H1 (cell line): ENCODE measurements around the gene TRAPPC8. TPM values are rescaled to one million over a fixed set of nuclear protein-coding genes. Genes with fewer than 3 reads are reported as not detected.

Experiments used
- CTCF ChIA-PET: fragments of 300-600 bp; sonication (Branson Sonifier 250); formaldehyde crosslinking; loops from one replicate; lab custom pipeline; 2021; ENCODE audit not compliant: partially characterized antibody; lab: Charles Lee
- POLR2A ChIA-PET: fragments of 300-600 bp; sonication (Branson Sonifier 250); formaldehyde crosslinking; loops from one replicate; lab custom pipeline; 2021; ENCODE audit warnings: inconsistent platforms; ENCODE audit not compliant: partially characterized antibody; lab: Charles Lee
- DNase-seq, 2 experiments: peaks; one replicate each; pipeline versions ENCODE4 v3.0.0 to v3.0.0-alpha.2; 2010 to 2022; ENCODE audit warnings: low spot score in 2 of 2, low read depth in 1 of 2, mixed read lengths in 1 of 2
- FAIRE-seq: peaks from 2 replicates; lab custom pipeline; 2011; peaks lifted over from hg19 to GRCh38; lab: Jason Lieb, UNC
- H2AFZ ChIP-seq: 2 replicates; pipeline ENCODE4 v1.8.1; 2012; ENCODE audit warnings: low read length, inconsistent platforms
- H2AK5ac ChIP-seq: 2 replicates; pipeline ENCODE4 v1.6.1; 2013; ENCODE audit warnings: low read depth, low read length
- H2BK120ac ChIP-seq: replicated peaks from 2 replicates; pipeline ENCODE3; 2013; ENCODE audit warnings: low read depth, low read length, inconsistent platforms
- H2BK12ac ChIP-seq: 2 replicates; pipeline ENCODE4 v1.6.1; 2013; ENCODE audit warnings: low read depth, low read length
- H2BK15ac ChIP-seq: 2 replicates; pipeline ENCODE4 v1.6.1; 2013; ENCODE audit warnings: low read length
- H2BK20ac ChIP-seq: 2 replicates; pipeline ENCODE4 v1.6.1; 2013; ENCODE audit warnings: low read length
- H2BK5ac ChIP-seq: 2 replicates; pipeline ENCODE4 v1.6.1; 2013; ENCODE audit warnings: low read depth, low read length
- H3K14ac ChIP-seq: 2 replicates; pipeline ENCODE4 v1.6.1; 2013; ENCODE audit warnings: inconsistent platforms; ENCODE audit not compliant: insufficient read length
- H3K18ac ChIP-seq: 2 replicates; pipeline ENCODE4 v1.6.1; 2013; ENCODE audit warnings: low read length; ENCODE audit errors: extremely low read depth
- H3K23ac ChIP-seq: 2 replicates; pipeline ENCODE4 v1.6.1; 2013; ENCODE audit warnings: inconsistent platforms; ENCODE audit not compliant: insufficient read length
- H3K23me2 ChIP-seq: 2 replicates; pipeline ENCODE4 v1.6.1; 2013; ENCODE audit warnings: low read depth, low read length
- H3K27ac ChIP-seq: 2 replicates; pipeline ENCODE4 v1.6.1; 2011; ENCODE audit warnings: low read depth, low read length, inconsistent platforms
- H3K27me3 ChIP-seq, 4 experiments: replicated peaks in 1 of 4; 1 replicate in 1 of 4; 2 replicates in 3 of 4; pipeline versions ENCODE4 v1.6.1 to v1.8.1; 2011 to 2013; ENCODE audit warnings: low read length in 3 of 4, mild to moderate bottlenecking in 3 of 4, inconsistent platforms in 2 of 4, mixed read lengths in 2 of 4, moderate library complexity in 1 of 4; ENCODE audit not compliant: control insufficient read depth in 3 of 4, insufficient read depth in 3 of 4; ENCODE audit errors: extremely low read depth in 1 of 4
- H3K36me3 ChIP-seq, 4 experiments: 2 replicates each; pipeline versions ENCODE4 v1.6.1 to v1.8.1; 2011 to 2013; ENCODE audit warnings: mild to moderate bottlenecking in 4 of 4, low read length in 3 of 4, moderate library complexity in 2 of 4, control low read depth in 1 of 4, inconsistent platforms in 1 of 4; ENCODE audit not compliant: insufficient read depth in 4 of 4, control insufficient read depth in 2 of 4
- H3K4ac ChIP-seq: replicated peaks from 2 replicates; pipeline ENCODE3; 2013; ENCODE audit warnings: low read length, low read depth, mixed read lengths, inconsistent platforms; ENCODE audit not compliant: insufficient read length
- H3K4me1 ChIP-seq, 4 experiments: replicated peaks in 1 of 4; 1 replicate in 1 of 4; 2 replicates in 3 of 4; pipeline versions ENCODE4 v1.6.1 to v1.8.1; 2011 to 2013; ENCODE audit warnings: low read length in 3 of 4, inconsistent platforms in 2 of 4, mixed read lengths in 1 of 4; ENCODE audit not compliant: insufficient read depth in 4 of 4, control insufficient read depth in 3 of 4
- H3K4me2 ChIP-seq, 2 experiments: 2 replicates each; pipeline versions ENCODE4 v1.6.1 to v1.8.1; 2011 to 2013; ENCODE audit warnings: low read depth in 2 of 2, low read length in 2 of 2, control low read depth in 1 of 2, inconsistent platforms in 1 of 2, mild to moderate bottlenecking in 1 of 2; ENCODE audit not compliant: insufficient read depth in 1 of 2
- H3K4me3 ChIP-seq, 4 experiments: fragments of 200-600, 300-600 bp in 1 of 4; sonication (generic), shearing (Covaris generic), sonication (Bioruptor Twin) in 1 of 4; 2 replicates each; pipeline versions ENCODE4 v1.5.1 to v1.8.1; 2011 to 2016; ENCODE audit warnings: low read length in 4 of 4, low read depth in 3 of 4, control low read depth in 2 of 4, inconsistent platforms in 2 of 4, mild to moderate bottlenecking in 2 of 4, mixed read lengths in 1 of 4, moderate library complexity in 1 of 4; ENCODE audit not compliant: insufficient read depth in 2 of 4; ENCODE audit errors: extremely low read depth in 1 of 4
- H3K56ac ChIP-seq: replicated peaks from 2 replicates; pipeline ENCODE3; 2013; ENCODE audit warnings: low read depth, mild to moderate bottlenecking, mixed read lengths, low read length, inconsistent platforms; ENCODE audit not compliant: insufficient read length
- H3K79me1 ChIP-seq: 2 replicates; pipeline ENCODE4 v1.6.1; 2013; ENCODE audit warnings: low read depth, low read length, control low read depth
- H3K79me2 ChIP-seq, 2 experiments: 2 replicates each; pipeline versions ENCODE4 v1.6.1 to v1.8.1; 2012 to 2013; ENCODE audit warnings: low read length in 2 of 2, mild to moderate bottlenecking in 2 of 2, inconsistent platforms in 1 of 2; ENCODE audit not compliant: insufficient read depth in 2 of 2, control insufficient read depth in 1 of 2
- H3K9ac ChIP-seq, 4 experiments: replicated peaks in 1 of 4; 1 replicate in 1 of 4; 2 replicates in 3 of 4; pipeline versions ENCODE4 v1.6.1 to v1.8.1; 2011 to 2013; ENCODE audit warnings: low read depth in 3 of 4, low read length in 3 of 4, control low read depth in 2 of 4, mild to moderate bottlenecking in 2 of 4, moderate library complexity in 2 of 4, inconsistent platforms in 1 of 4; ENCODE audit errors: extremely low read depth in 1 of 4
- H3K9me3 ChIP-seq, 2 experiments: 2 replicates each; pipeline versions ENCODE4 v1.6.1 to v1.8.1; 2012 to 2013; ENCODE audit warnings: mild to moderate bottlenecking in 2 of 2, moderate library complexity in 2 of 2, control low read depth in 1 of 2, inconsistent platforms in 1 of 2, low read depth in 1 of 2, low read length in 1 of 2, mixed read lengths in 1 of 2; ENCODE audit not compliant: insufficient read depth in 2 of 2
- H4K20me1 ChIP-seq, 2 experiments: replicated peaks in 1 of 2; 2 replicates each; pipeline versions ENCODE3 to v1.8.1; 2011 to 2013; ENCODE audit warnings: inconsistent platforms in 2 of 2, low read length in 2 of 2, mild to moderate bottlenecking in 1 of 2; ENCODE audit not compliant: insufficient read depth in 2 of 2, control insufficient read depth in 1 of 2
- H4K5ac ChIP-seq: 2 replicates; pipeline ENCODE4 v1.6.1; 2013; ENCODE audit warnings: low read length, low read depth, mixed read lengths, inconsistent platforms; ENCODE audit not compliant: insufficient read length
- H4K8ac ChIP-seq: 2 replicates; pipeline ENCODE4 v1.8.0; 2013; ENCODE audit warnings: mild to moderate bottlenecking, moderate library complexity, low read length, inconsistent platforms; ENCODE audit not compliant: insufficient read depth; ENCODE audit errors: extremely low read depth
- H4K91ac ChIP-seq: replicated peaks from 2 replicates; pipeline ENCODE3; 2013; ENCODE audit warnings: low read length, mixed read lengths, inconsistent platforms; ENCODE audit not compliant: insufficient read length
- CBX8 ChIP-seq: fragments of 300-800, 300-1000 bp; sonication (generic); IDR thresholded peaks from 2 replicates; pipeline ENCODE4 v1.7.1; 2016; ENCODE audit warnings: low read depth, low read length, borderline replicate concordance
- EP300 ChIP-seq, 2 experiments: IDR thresholded peaks; 1 replicate in 1 of 2; 2 replicates in 1 of 2; pipeline ENCODE4 v1.6.1; 2011 to 2012; ENCODE audit warnings: low read depth in 2 of 2, low read length in 2 of 2, mild to moderate bottlenecking in 2 of 2, borderline replicate concordance in 1 of 2, inconsistent platforms in 1 of 2, moderate library complexity in 1 of 2
- KDM4A ChIP-seq: IDR thresholded peaks from one replicate; pipeline ENCODE4 v1.7.1; 2012; ENCODE audit warnings: low read depth, mild to moderate bottlenecking, moderate library complexity, low read length, inconsistent platforms; ENCODE audit not compliant: severe bottlenecking
- MAFK ChIP-seq: IDR thresholded peaks from 2 replicates; pipeline ENCODE4 v1.6.1; 2012; ENCODE audit warnings: low read depth, mild to moderate bottlenecking, improper control_type of control experiment, low read length
- POLR2AphosphoS5 ChIP-seq: IDR thresholded peaks from 2 replicates; pipeline ENCODE4 v1.6.1; 2011; ENCODE audit warnings: low read depth, low read length
- RAD21 ChIP-seq, 2 experiments: IDR thresholded peaks in 1 of 2; conservative IDR thresholded peaks in 1 of 2; 2 replicates each; pipeline ENCODE4 v1.6.1; 2011; ENCODE audit warnings: low read depth in 2 of 2, low read length in 2 of 2, improper control_type of control experiment in 1 of 2, inconsistent platforms in 1 of 2, mild to moderate bottlenecking in 1 of 2, moderate library complexity in 1 of 2
- SRF ChIP-seq: IDR thresholded peaks from 2 replicates; pipeline ENCODE4 v1.6.1; 2011; ENCODE audit warnings: mild to moderate bottlenecking, low read depth, low read length, moderate library complexity
- SUZ12 ChIP-seq: fragments of 200-600 bp; sonication (generic); IDR thresholded peaks from 2 replicates; pipeline ENCODE4 v1.6.1; 2012; ENCODE audit warnings: mild to moderate bottlenecking, inconsistent platforms, low read length, moderate library complexity, mixed read lengths
- TAF1 ChIP-seq: IDR thresholded peaks from 2 replicates; pipeline ENCODE4 v1.6.1; 2011; ENCODE audit warnings: mild to moderate bottlenecking, low read depth, low read length
- TAF7 ChIP-seq: optimal IDR thresholded peaks from 2 replicates; pipeline ENCODE3; 2011; ENCODE audit warnings: low read depth, mild to moderate bottlenecking, inconsistent platforms, low read length, moderate library complexity, borderline replicate concordance
- WGBS, 2 experiments: shearing (Covaris generic) in 1 of 2; methylation state at CpG; one replicate each; pipeline versions ENCODE4 v1.1.6 to v1.1.7; 2013 to 2015; ENCODE audit warnings: low lambda C conversion rate in 2 of 2, mixed read lengths in 2 of 2, inconsistent platforms in 1 of 2, low coverage in 1 of 2, missing lambda C conversion rate in 1 of 2; ENCODE audit not compliant: insufficient replicate concordance in 2 of 2, insufficient coverage in 1 of 2, insufficient read length in 1 of 2; ENCODE audit errors: extremely low coverage in 1 of 2, missing lambda C conversion rate in 1 of 2; 5-methylcytosine and 5-hydroxymethylcytosine counted together
- polyA plus RNA-seq, 7 experiments: library from polyadenylated mRNA; depleted of rRNA in 3 of 7; stranded (reverse) in 5 of 7; unstranded in 2 of 7; fragments of >200 nt in 5 of 7; fragments of 200-250 nt in 2 of 7; gene quantifications; 1 replicate in 5 of 7; 2 replicates in 1 of 7; 4 replicates in 1 of 7; pipeline versions ENCODE4 v1.2.1 to v1.2.3, GENCODE V29; 2011 to 2013; ENCODE audit warnings: missing spikeins in 2 of 7, mixed read lengths in 2 of 7
- total RNA-seq: library from RNA; stranded (reverse); fragmentation: NEBNext Ultra II Directional; extraction: Animal tissue kit (Norgen Biotek cat#: 25700); gene quantifications from 2 replicates; pipeline ENCODE4 v1.2.1, GENCODE V29; 2021
- TF ChIP-seq, protein P1 (sequence below), 3 experiments: IDR thresholded peaks; 1 replicate in 2 of 3; 2 replicates in 1 of 3; pipeline versions ENCODE4 v1.5.1 to v1.6.1; 2011; ENCODE audit warnings: low read length in 3 of 3, mild to moderate bottlenecking in 3 of 3, inconsistent platforms in 2 of 3, low read depth in 1 of 3, moderate library complexity in 1 of 3; ENCODE audit not compliant: insufficient read depth in 1 of 3; ENCODE audit errors: control extremely low read depth in 1 of 3

TRAPPC8 gene
- total and polyA plus RNA-seq, 2 of the 8 experiments (the other 6 are each of a cell fraction or from before 2014, with no cell fraction given) = 43.6 to 56.5 TPM

DNA sequence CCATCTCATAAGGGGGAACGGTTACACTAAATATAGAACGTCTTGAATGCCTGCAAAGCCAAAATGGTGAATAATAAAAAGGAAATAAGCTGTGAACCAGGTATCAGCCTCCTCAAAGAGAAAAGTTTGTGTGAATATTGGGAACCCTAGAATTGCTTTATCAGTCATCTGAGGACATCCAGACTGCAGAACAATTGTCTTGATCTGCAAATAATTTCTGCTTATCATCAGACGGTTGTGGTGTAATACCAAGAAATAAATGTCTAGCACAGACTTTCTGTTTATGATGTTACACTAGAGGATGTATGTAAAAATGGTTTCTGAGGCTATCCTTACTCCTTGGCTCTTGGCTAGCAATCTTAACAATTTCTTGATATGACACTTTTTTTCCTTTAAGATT is 128.8 kb downstream of the TRAPPC8 start:
- no peaks in the 10 kb centered on the region for H3K36me3 ChIP-seq
- TF ChIP-seq, protein P1, sequence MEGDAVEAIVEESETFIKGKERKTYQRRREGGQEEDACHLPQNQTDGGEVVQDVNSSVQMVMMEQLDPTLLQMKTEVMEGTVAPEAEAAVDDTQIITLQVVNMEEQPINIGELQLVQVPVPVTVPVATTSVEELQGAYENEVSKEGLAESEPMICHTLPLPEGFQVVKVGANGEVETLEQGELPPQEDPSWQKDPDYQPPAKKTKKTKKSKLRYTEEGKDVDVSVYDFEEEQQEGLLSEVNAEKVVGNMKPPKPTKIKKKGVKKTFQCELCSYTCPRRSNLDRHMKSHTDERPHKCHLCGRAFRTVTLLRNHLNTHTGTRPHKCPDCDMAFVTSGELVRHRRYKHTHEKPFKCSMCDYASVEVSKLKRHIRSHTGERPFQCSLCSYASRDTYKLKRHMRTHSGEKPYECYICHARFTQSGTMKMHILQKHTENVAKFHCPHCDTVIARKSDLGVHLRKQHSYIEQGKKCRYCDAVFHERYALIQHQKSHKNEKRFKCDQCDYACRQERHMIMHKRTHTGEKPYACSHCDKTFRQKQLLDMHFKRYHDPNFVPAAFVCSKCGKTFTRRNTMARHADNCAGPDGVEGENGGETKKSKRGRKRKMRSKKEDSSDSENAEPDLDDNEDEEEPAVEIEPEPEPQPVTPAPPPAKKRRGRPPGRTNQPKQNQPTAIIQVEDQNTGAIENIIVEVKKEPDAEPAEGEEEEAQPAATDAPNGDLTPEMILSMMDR (IDR thresholded peaks at IDR 0.05; ENCODE audit: control extremely low read depth in 1 of 3, insufficient read depth in 1 of 3, low read depth in 1 of 3, low read length in 3 of 3) = no peak
- TF ChIP-seq EP300 (IDR thresholded peaks at IDR 0.05; ENCODE audit: borderline replicate concordance in 1 of 2, low read depth in 2 of 2, low read length in 2 of 2) = no peak
- TF ChIP-seq POLR2AphosphoS5 = no peak
- TF ChIP-seq SUZ12 = no peak
- no peak for TF ChIP-seq TAF1
- no peak for TF ChIP-seq RAD21 (IDR thresholded peaks at IDR 0.05 in 1 of 2, conservative IDR thresholded peaks at IDR 0.05 in 1 of 2; ENCODE audit: low read depth in 2 of 2, low read length in 2 of 2)
- no peak for TF ChIP-seq TAF7
- TF ChIP-seq SRF = no peak
- TF ChIP-seq MAFK = no peak
- TF ChIP-seq CBX8 = no peak
- TF ChIP-seq KDM4A = no peak

More for the DNA sequence above, 128.8 kb downstream of the TRAPPC8 start:
- Histone ChIP-seq H3K23me2 (no peaks in the 10 kb centered on the region), H3K4me1 (peaks cover 3 to 16% (median 5%) of the 10 kb centered on the region in 4 experiments; a peak in 6 of 7 replicates), H3K18ac (no peak overlapping the region), H2BK12ac (no peak overlapping the region), H3K9me3 (no peaks in the 10 kb centered on the region), H2AK5ac (no peak overlapping the region), H3K4me3 (no peak overlapping the region), H4K20me1 (no peaks in the 10 kb centered on the region), H3K79me2 (no peaks in the 10 kb centered on the region), H3K79me1 (no peaks in the 10 kb centered on the region), H3K27me3 (no peaks in the 10 kb centered on the region), H3K9ac (no peak overlapping the region), H3K4ac (no peak overlapping the region), H3K14ac (no peak overlapping the region), H2AFZ (no peak overlapping the region), H4K5ac (no peak overlapping the region), H3K27ac (no peak overlapping the region), H3K56ac (no peak overlapping the region), H2BK15ac (no peak overlapping the region), H4K91ac (no peak overlapping the region), H2BK20ac (no peak overlapping the region), H2BK120ac (no peak overlapping the region), H3K4me2 (no peak overlapping the region), H2BK5ac (no peak overlapping the region), H4K8ac (no peak overlapping the region), H3K23ac (no peak overlapping the region)
- ChIA-PET CTCF (interaction anchor here (0.6 to 1.3 kb wide), 8 partner anchors 9 to 258 kb away, joined by 3 to 4 read pairs (median 3); no protein-coding TSS in a partner anchor), POLR2A (interaction anchor here (0.6 to 1.1 kb wide), 3 partner anchors 11 to 321 kb away, joined by 3 read pairs; no protein-coding TSS in a partner anchor)
- DNase-seq (no peak), FAIRE-seq (no peak)
- 88% methylated on average over 3 of the region's 3 CpGs; no CpG with 5 or more reads in 1 of the 2 experiments for WGBS, 2 experiments
